K562 (cell line): ENCODE measurements around the gene CNOT6L. TPM values are rescaled to one million over a fixed set of nuclear protein-coding genes. Genes with fewer than 3 reads are reported as not detected.

ENCODE experiments used
- ATAC-seq: fragments of 200-7000 bp; cut with Tn5 transposase; 3 replicates; pipeline ENCODE4 v1.9.1; 2020; ENCODE audit warnings: moderate library complexity
- BruUV-seq: library from RNA; stranded (reverse); fragments of 400-500 nt; replicated peaks from 2 replicates; lab custom pipeline; 2021; lab: Mats Ljungman, UMichigan
- CTCF ChIA-PET: fragments of 300-600 bp; formaldehyde crosslinking; extraction: SDS; loops from one replicate; lab custom pipeline; 2021; ENCODE audit warnings: low intra/inter-chr PET ratio; lab: Yijun Ruan, JAX
- POLR2A ChIA-PET: fragments of 300-600, 350-650 bp; sonication (Branson Sonifier 250); formaldehyde crosslinking; extraction: SDS; loops from one replicate; lab custom pipeline; 2021; ENCODE audit warnings: antibody characterized with exemption, inconsistent platforms; lab: Yijun Ruan, JAX
- DNase-seq, 4 experiments: peaks; one replicate each; pipeline versions ENCODE4 v3.0.0 to v3.0.0-alpha.2; 2011 to 2018; ENCODE audit warnings: low spot score in 3 of 4, mixed read lengths in 3 of 4; ENCODE audit errors: extremely low read depth in 1 of 4
- FAIRE-seq: peaks from 2 replicates; lab custom pipeline; 2011; peaks lifted over from hg19 to GRCh38; lab: Jason Lieb, UNC
- H2AFZ ChIP-seq: 2 replicates; pipeline ENCODE4 v1.6.0; 2011; ENCODE audit warnings: low read depth, low read length, control low read depth, inconsistent platforms
- H3K27ac ChIP-seq: fragments of 200-600 bp; 3 replicates; pipeline ENCODE4 v1.8.0; 2011; ENCODE audit warnings: low read depth, mild to moderate bottlenecking, control low read depth, inconsistent platforms, low read length, moderate library complexity, mixed read lengths; ENCODE audit errors: extremely low read depth
- H3K27me3 ChIP-seq, 2 experiments: fragments of 300-600 bp in 1 of 2; 2 replicates in 1 of 2; 3 replicates in 1 of 2; pipeline versions ENCODE4 v1.6.0 to v1.8.0; 2011; ENCODE audit warnings: inconsistent platforms in 2 of 2, low read length in 2 of 2, mild to moderate bottlenecking in 1 of 2, mixed read lengths in 1 of 2, moderate library complexity in 1 of 2; ENCODE audit not compliant: control insufficient read depth in 2 of 2, insufficient read depth in 2 of 2
- H3K36me3 ChIP-seq: fragments of 300-600 bp; 3 replicates; pipeline ENCODE4 v1.8.0; 2011; ENCODE audit warnings: mild to moderate bottlenecking, low read length, inconsistent platforms; ENCODE audit not compliant: control insufficient read depth, insufficient read depth
- H3K4me1 ChIP-seq, 2 experiments: fragments of 200-600 bp in 1 of 2; replicated peaks in 1 of 2; 2 replicates in 1 of 2; 3 replicates in 1 of 2; pipeline versions ENCODE4 v1.5.1 to v1.8.0; 2011; ENCODE audit warnings: inconsistent platforms in 2 of 2, low read length in 2 of 2, mild to moderate bottlenecking in 1 of 2, mixed read lengths in 1 of 2, moderate library complexity in 1 of 2; ENCODE audit not compliant: control insufficient read depth in 2 of 2, insufficient read depth in 2 of 2
- H3K4me2 ChIP-seq: 2 replicates; pipeline ENCODE4 v1.6.1; 2011; ENCODE audit warnings: low read length, control low read depth, inconsistent platforms, mixed read lengths; ENCODE audit not compliant: insufficient read depth
- H3K4me3 ChIP-seq: fragments of 200-600 bp; sonication (generic), shearing (Covaris generic); 2 replicates; pipeline ENCODE4 v1.5.1; 2016; ENCODE audit warnings: control low read depth, inconsistent platforms
- H3K79me2 ChIP-seq: fragments of 200-600 bp; 3 replicates; pipeline ENCODE4 v1.8.0; 2011; ENCODE audit warnings: low read length, inconsistent platforms; ENCODE audit not compliant: control insufficient read depth, insufficient read depth
- H3K9ac ChIP-seq, 2 experiments: 2 replicates each; pipeline versions ENCODE4 v1.6.0 to v1.6.1; 2011; ENCODE audit warnings: low read depth in 2 of 2, low read length in 2 of 2, control low read depth in 1 of 2, inconsistent platforms in 1 of 2, mild to moderate bottlenecking in 1 of 2, mixed read lengths in 1 of 2; ENCODE audit not compliant: insufficient read depth in 1 of 2
- H3K9me1 ChIP-seq: one replicate; pipeline ENCODE4 v1.6.0; 2011; ENCODE audit warnings: inconsistent platforms, mild to moderate bottlenecking, low read length, moderate library complexity; ENCODE audit not compliant: control insufficient read depth, insufficient read depth
- H3K9me3 ChIP-seq: replicated peaks from 2 replicates; pipeline ENCODE4 v1.5.1; 2011; ENCODE audit warnings: low read depth, low read length, inconsistent platforms; ENCODE audit not compliant: control insufficient read depth, insufficient read depth
- H4K20me1 ChIP-seq: replicated peaks from 2 replicates; pipeline ENCODE4 v1.6.1; 2011; ENCODE audit warnings: low read length, inconsistent platforms, mixed read lengths; ENCODE audit not compliant: control insufficient read depth, insufficient read depth
- ARID1B ChIP-seq: fragments of 450-650 bp; IDR thresholded peaks from 2 replicates; pipeline ENCODE4 v1.6.1; 2016; ENCODE audit warnings: antibody characterized with exemption, mild to moderate bottlenecking, inconsistent platforms
- CBFA2T3 ChIP-seq: fragments of 450-650 bp; IDR thresholded peaks from 2 replicates; pipeline ENCODE4 v1.6.1; 2017
- CCAR2 ChIP-seq: fragments of 200-400 bp; formaldehyde crosslinking; IDR thresholded peaks from 2 replicates; pipeline ENCODE4 v1.6.1; 2017; ENCODE audit warnings: mild to moderate bottlenecking, low read depth, low read length
- DLX4 ChIP-seq: fragments of 250-450 bp; sonication (Bioruptor Pico); IDR thresholded peaks from 2 replicates; pipeline ENCODE4 v1.6.1; 2021; ENCODE audit warnings: mild to moderate bottlenecking
- DMBX1 ChIP-seq: fragments of 250-450 bp; sonication (Bioruptor Pico); IDR thresholded peaks from 2 replicates; pipeline ENCODE4 v1.8.0; 2022; ENCODE audit warnings: inconsistent platforms, mild to moderate bottlenecking, moderate library complexity, borderline replicate concordance
- DPF2 ChIP-seq: fragments of 450-650 bp; IDR thresholded peaks from 2 replicates; pipeline ENCODE4 v1.6.1; 2016
- HMBOX1 ChIP-seq: sonication (generic); IDR thresholded peaks from 2 replicates; pipeline ENCODE4 v1.6.1; 2016
- PRPF4 ChIP-seq: fragments of 200-400 bp; formaldehyde crosslinking; IDR thresholded peaks from one replicate; pipeline ENCODE4 v1.6.1; 2017; ENCODE audit warnings: low read length, low read depth, mild to moderate bottlenecking; ENCODE audit not compliant: insufficient read depth, poor library complexity, severe bottlenecking
- TAL1 ChIP-seq: fragments of 450-650 bp; IDR thresholded peaks from 2 replicates; pipeline ENCODE4 v1.6.1; 2016; ENCODE audit warnings: mild to moderate bottlenecking
- ZNF121 ChIP-seq: sonication (generic); formaldehyde crosslinking; conservative IDR thresholded peaks from 2 replicates; pipeline ENCODE4 v1.8.0; 2022; ENCODE audit warnings: missing genetic modification reagents
- ZNF263 ChIP-seq: sonication (generic); formaldehyde crosslinking; IDR thresholded peaks from 2 replicates; pipeline ENCODE4 v1.8.0; 2022; ENCODE audit warnings: mild to moderate bottlenecking, missing genetic modification reagents, borderline replicate concordance
- ZNF561 ChIP-seq: fragments of 450-650 bp; formaldehyde crosslinking; conservative IDR thresholded peaks from 2 replicates; pipeline ENCODE4 v1.4.0; 2020; ENCODE audit warnings: mild to moderate bottlenecking, moderate library complexity
- in situ Hi-C: fragments of 300-500 bp; cut with MboI; formaldehyde crosslinking; loops from 4 replicates; pipeline ENCODE4 v1.15.0; 2018; ENCODE audit warnings: inconsistent platforms, mixed read lengths
- intact Hi-C: fragments of 100-400 bp; cut with micrococcal nuclease; formaldehyde crosslinking; loops from 2 replicates; pipeline ENCODE4 v1.14.2; 2022
- polyA plus RNA-seq, 8 experiments: library from polyadenylated mRNA; depleted of rRNA in 4 of 8; stranded (reverse) in 5 of 8; unstranded in 3 of 8; fragments of >200 nt; fragmentation: Nextera tagmentation in 2 of 8; fragmentation: Illumina TruSeq in 1 of 8; extraction: Ambion mirVana in 2 of 8; extraction: Trizol in 1 of 8; gene quantifications; 2 replicates each; pipeline versions ENCODE4 v1.2.1 to v1.2.3, GENCODE V29; 2011 to 2014; ENCODE audit warnings: inconsistent platforms in 1 of 8, missing spikeins in 1 of 8
- total RNA-seq, 7 experiments: library from RNA; depleted of rRNA in 6 of 7; stranded (reverse); fragments of >200 nt in 6 of 7; fragmentation: Illumina TruSeq in 2 of 7; extraction: Trizol in 2 of 7; gene quantifications; 2 replicates each; pipeline versions ENCODE4 v1.2.1 to v1.2.3, GENCODE V29; 2011 to 2021; ENCODE audit warnings: low replicate concordance in 1 of 7

CNOT6L gene
- total and polyA plus RNA-seq, 9 of the 15 experiments (the other 6 are each of a cell fraction or from before 2014, with no cell fraction given), result 3.7 to 27.9 (median 6.5) TPM

GRCh38 chr4:77802402-77802801 is 16.8 kb downstream of the CNOT6L start:
- BruUV-seq, result no TSS peak
- DNase-seq (no peak), ATAC-seq (peak; percentile 51), FAIRE-seq (no peak)
- H2AFZ ChIP-seq, result no peak overlapping the region
- H3K27ac ChIP-seq, result no peak overlapping the region
- ChIA-PET POLR2A (no interaction called here), CTCF (no interaction called here)
- no peak overlapping the region for H3K4me2 ChIP-seq
- H3K9me3 ChIP-seq, result no peaks in the 10 kb centered on the region
- no peak overlapping the region for H3K4me3 ChIP-seq
- H3K4me1 ChIP-seq, result peaks cover 0 to 20% of the 10 kb centered on the region in 2 experiments; a peak in 4 of 5 replicates
- no peaks in the 10 kb centered on the region; the same call in 1 of the 2 replicates for H4K20me1 ChIP-seq
- in situ Hi-C loops, result no loop called here
- peaks cover 86% of the 10 kb centered on the region for H3K79me2 ChIP-seq
- H3K9ac ChIP-seq, result no peak overlapping the region
- H3K36me3 ChIP-seq, result no peaks in the 10 kb centered on the region; the same call in 2 of the 3 replicates
- no peak for TF ChIP-seq ZNF121 (CRISPR knock-in tag)
- no peak for TF ChIP-seq DLX4
- TF ChIP-seq DMBX1, result no peak
- peak; percentile 45; the same call in 1 of the 2 replicates for TF ChIP-seq CBFA2T3
- peak; percentile 22; the same call in 1 of the 2 replicates for TF ChIP-seq DPF2
- no peak for TF ChIP-seq PRPF4
- TF ChIP-seq ZNF263 (CRISPR knock-in tag), result no peak
- TF ChIP-seq TAL1, result 0 out of 2 replicates have a peak, but pooled peaks have one; percentile 18
- TF ChIP-seq CCAR2, result no peak
- TF ChIP-seq HMBOX1, result peak; percentile 61; the same call in 1 of the 2 replicates
- TF ChIP-seq ZNF561, result no peak
- peak; percentile 59 for TF ChIP-seq ARID1B
- no peaks in the 10 kb centered on the region for H3K27me3 ChIP-seq
- no peaks in the 10 kb centered on the region for H3K9me1 ChIP-seq
- intact Hi-C loops, result no loop called here
